Activated CD4-positive, alpha-beta T cell treated with anti-CD3 and anti-CD28 coated beads, Interleukin-2, Interleukin-4, amounts not matched to agents 100 ng/mL and 50 ng/mL, durations not matched to agents 16 hours and 8 hours (primary cell): ENCODE results near the gene PCGF1.

Experiments used
- DNase-seq: peaks from one replicate; pipeline ENCODE4 v3.0.0-alpha.2; 2020; ENCODE audit warnings: low spot score

PCGF1 gene

GRCh38 chr2:74536166-74536950 is 28.9 kb upstream of the PCGF1 start:
- no peak for DNase-seq

GRCh38 chr2:74535440-74535965 is 28.0 kb upstream of the PCGF1 start:
- no peak for DNase-seq

GRCh38 chr2:74534411-74534810 is 26.9 kb upstream of the PCGF1 start:
- no peak for DNase-seq

GRCh38 chr2:74533464-74533863 is 26.0 kb upstream of the PCGF1 start:
- DNase-seq = no peak

GRCh38 chr2:74532222-74532621 is 24.7 kb upstream of the PCGF1 start:
- DNase-seq = peak; percentile 38

- no peak for DNase-seq
Observed at GRCh38 chr2:74531666-74532065, 24.2 kb upstream of the PCGF1 start.

- DNase-seq = peak; percentile 75
Observed at GRCh38 chr2:74530239-74531187, 23.0 kb upstream of the PCGF1 start.

GRCh38 chr2:74529357-74530238 is 22.1 kb upstream of the PCGF1 start, which contains the start of the genes AUP1 and HTRA2:
AUP1 (minus strand) TSS chr2:74529706; CDS start chr2:74529629, 77 bp downstream.
HTRA2 (plus strand) TSS chr2:74529933; CDS start chr2:74530007, 74 bp downstream.
- DNase-seq = peak; percentile 98

- no peak for DNase-seq
Observed at GRCh38 chr2:74528600-74529356, 21.3 kb upstream of the PCGF1 start.

- no peak for DNase-seq
Observed at GRCh38 chr2:74527741-74528140, 20.2 kb upstream of the PCGF1 start.

- DNase-seq = no peak
Observed at GRCh38 chr2:74526649-74527230, 19.2 kb upstream of the PCGF1 start.

- peak; percentile 52 for DNase-seq
Observed at GRCh38 chr2:74525717-74526648, 18.5 kb upstream of the PCGF1 start, which contains the start of gene DQX1. DQX1 (minus strand) TSS chr2:74526231; CDS start chr2:74525729, 502 bp downstream.

GRCh38 chr2:74524955-74525716 is 17.6 kb upstream of the PCGF1 start:
- no peak for DNase-seq

GRCh38 chr2:74524005-74524404 is 16.5 kb upstream of the PCGF1 start:
- DNase-seq = no peak

- no peak for DNase-seq
Observed at GRCh38 chr2:74522516-74522915, 15.0 kb upstream of the PCGF1 start.

- no peak for DNase-seq
Observed at GRCh38 chr2:74516650-74517049, 9.2 kb upstream of the PCGF1 start.

- DNase-seq = peak; percentile 72
Observed at GRCh38 chr2:74515981-74516633, 8.6 kb upstream of the PCGF1 start.
